HepG2 (cell line): Measurements from ENCODE around the gene OSGIN1. TPM values are rescaled to one million over a fixed set of nuclear protein-coding genes. Genes with fewer than 3 reads are reported as not detected.
A peak's percentile ranks its signal among the peaks of the same experiment; 100 is the strongest.

Source experiments
- ATAC-seq: fragments of 200-7000 bp; cut with Tn5 transposase; 3 replicates; pipeline ENCODE4 v1.9.1; 2020; ENCODE audit warnings: mild to moderate bottlenecking, moderate library complexity
- BruUV-seq: library from RNA; stranded (reverse); fragments of 400-500 nt; replicated peaks from 2 replicates; lab custom pipeline; 2021; lab: Mats Ljungman, UMichigan
- CTCF ChIA-PET: fragments of 300-600 bp; formaldehyde crosslinking; extraction: SDS; loops from one replicate; lab custom pipeline; 2021; ENCODE audit warnings: low total read pairs, inconsistent platforms, low intra/inter-chr PET ratio; lab: Yijun Ruan, JAX
- POLR2A ChIA-PET: fragments of 350-600 bp; sonication (Branson Sonifier 250); formaldehyde crosslinking; loops from one replicate; lab custom pipeline; 2020; ENCODE audit warnings: antibody characterized with exemption, inconsistent platforms; lab: Yijun Ruan, JAX
- DNase-seq: peaks from one replicate; pipeline ENCODE4 v3.0.0-alpha.2; 2015; ENCODE audit warnings: low spot score
- FAIRE-seq: peaks from 3 replicates; lab custom pipeline; 2011; peaks lifted over from hg19 to GRCh38; lab: Jason Lieb, UNC
- H2AFZ ChIP-seq: one replicate; pipeline ENCODE4 v1.6.1; 2011; ENCODE audit warnings: low read length, inconsistent platforms
- H3K27ac ChIP-seq: fragments of 300-600 bp; 3 replicates; pipeline ENCODE4 v1.8.0; 2011; ENCODE audit warnings: mixed run types, mild to moderate bottlenecking, mixed read lengths, low read length, inconsistent platforms; ENCODE audit not compliant: insufficient read depth; ENCODE audit errors: extremely low read length
- H3K27me3 ChIP-seq, 2 experiments: fragments of 200-600 bp in 1 of 2; 2 replicates in 1 of 2; 3 replicates in 1 of 2; pipeline versions ENCODE4 v1.6.0 to v1.8.0; 2011; ENCODE audit warnings: low read length in 2 of 2, mild to moderate bottlenecking in 2 of 2, moderate library complexity in 2 of 2, inconsistent platforms in 1 of 2; ENCODE audit not compliant: insufficient read depth in 2 of 2, control insufficient read depth in 1 of 2
- H3K36me3 ChIP-seq, 2 experiments: fragments of 200-600 bp in 1 of 2; replicated peaks in 1 of 2; 2 replicates in 1 of 2; 3 replicates in 1 of 2; pipeline versions ENCODE4 v1.5.1 to v1.8.0; 2011; ENCODE audit warnings: low read length in 2 of 2, inconsistent platforms in 1 of 2; ENCODE audit not compliant: insufficient read depth in 2 of 2, control insufficient read depth in 1 of 2
- H3K4me1 ChIP-seq: 2 replicates; pipeline ENCODE4 v1.5.1; 2012; ENCODE audit warnings: low read length, inconsistent platforms; ENCODE audit not compliant: insufficient read depth
- H3K4me2 ChIP-seq: 2 replicates; pipeline ENCODE4 v1.6.0; 2011; ENCODE audit warnings: low read depth, low read length, inconsistent platforms
- H3K4me3 ChIP-seq, 3 experiments: fragments of 200-600 bp in 1 of 3; sonication (generic), shearing (Covaris generic) in 1 of 3; replicated peaks in 1 of 3; 2 replicates each; pipeline ENCODE4 v1.5.1; 2011 to 2016; ENCODE audit warnings: low read length in 3 of 3, inconsistent platforms in 2 of 3, low read depth in 2 of 3, mild to moderate bottlenecking in 2 of 3, control low read depth in 1 of 3, mixed read lengths in 1 of 3; ENCODE audit not compliant: insufficient read depth in 1 of 3
- H3K79me2 ChIP-seq: one replicate; pipeline ENCODE4 v1.6.1; 2011; ENCODE audit warnings: low read length, inconsistent platforms; ENCODE audit not compliant: insufficient read depth
- H3K9ac ChIP-seq: 2 replicates; pipeline ENCODE4 v1.6.0; 2011; ENCODE audit warnings: mild to moderate bottlenecking, low read depth, low read length, inconsistent platforms; ENCODE audit not compliant: insufficient read depth
- H3K9me3 ChIP-seq: 2 replicates; pipeline ENCODE4 v1.5.1; 2012; ENCODE audit warnings: mild to moderate bottlenecking, low read length
- H4K20me1 ChIP-seq: 2 replicates; pipeline ENCODE4 v1.6.0; 2011; ENCODE audit warnings: inconsistent platforms, mild to moderate bottlenecking, low read length, moderate library complexity; ENCODE audit not compliant: insufficient read depth
- EED ChIP-seq: sonication (generic); formaldehyde crosslinking; IDR thresholded peaks from 2 replicates; pipeline ENCODE4 v1.5.0; 2020; ENCODE audit warnings: mild to moderate bottlenecking, missing genetic modification reagents
- HNF4A ChIP-seq: sonication (generic); formaldehyde crosslinking; IDR thresholded peaks from 2 replicates; pipeline ENCODE4 v1.4.0; 2020; ENCODE audit warnings: missing genetic modification reagents
- MXD1 ChIP-seq: sonication (generic); formaldehyde crosslinking; IDR thresholded peaks from 2 replicates; pipeline ENCODE4 v1.4.0; 2020; ENCODE audit warnings: mild to moderate bottlenecking, missing genetic modification reagents
- SRY ChIP-seq: sonication (generic); formaldehyde crosslinking; IDR thresholded peaks from 2 replicates; pipeline ENCODE4 v1.8.0; 2022; ENCODE audit warnings: mild to moderate bottlenecking, missing genetic modification reagents
- TBX2 ChIP-seq: sonication (generic); formaldehyde crosslinking; IDR thresholded peaks from 2 replicates; pipeline ENCODE4 v1.5.0; 2020; ENCODE audit warnings: missing genetic modification reagents, mild to moderate bottlenecking, borderline replicate concordance
- TEAD2 ChIP-seq: sonication (generic); formaldehyde crosslinking; IDR thresholded peaks from 2 replicates; pipeline ENCODE4 v1.9.0; 2021; ENCODE audit warnings: missing genetic modification reagents
- WGBS: methylation state at CpG from one replicate; pipeline ENCODE4 v1.1.6; 2017; ENCODE audit warnings: low lambda C conversion rate; 5-methylcytosine and 5-hydroxymethylcytosine counted together
- in situ Hi-C: cut with HindIII; loops from 2 replicates; pipeline ENCODE4 v1.10.0; 2017; ENCODE audit warnings: low pct_unique_long_range_greater_than_20kb; ENCODE audit not compliant: extremely low pct_ligation_motif_present
- intact Hi-C: fragments of 100-400 bp; cut with micrococcal nuclease; formaldehyde crosslinking; loops from one replicate; pipeline ENCODE4 v1.10.0; 2022; ENCODE audit not compliant: unreplicated experiment
- polyA plus RNA-seq, 8 experiments: library from polyadenylated mRNA; depleted of rRNA in 3 of 8; stranded (reverse) in 7 of 8; unstranded in 1 of 8; fragments of >200 nt; fragmentation: Illumina TruSeq in 4 of 8; extraction: Trizol in 4 of 8; gene quantifications; 2 replicates each; pipeline versions ENCODE4 v1.2.1 to v1.2.3, GENCODE V29; 2011 to 2016; ENCODE audit warnings: low read depth in 4 of 8, missing spikeins in 1 of 8, mixed read lengths in 1 of 8; ENCODE audit not compliant: insufficient read depth in 1 of 8
- total RNA-seq, 5 experiments: library from RNA; depleted of rRNA; stranded (reverse); fragments of >200 nt; fragmentation: Illumina TruSeq; extraction: Trizol; gene quantifications; 2 replicates each; pipeline ENCODE4 v1.2.3, GENCODE V29; 2016; ENCODE audit warnings: low read depth in 1 of 5
- TF ChIP-seq, protein P1 (sequence below): fragments of 450-650 bp; IDR thresholded peaks from 2 replicates; pipeline ENCODE4 v1.6.1; 2016
- TF ChIP-seq, protein P2 (sequence below): sonication (generic); formaldehyde crosslinking; IDR thresholded peaks from 2 replicates; pipeline ENCODE4 v1.9.0; 2022; ENCODE audit warnings: missing genetic modification reagents, mild to moderate bottlenecking, borderline replicate concordance
- TF ChIP-seq, protein P3 (sequence below): sonication (generic); formaldehyde crosslinking; IDR thresholded peaks from 2 replicates; pipeline ENCODE4 v1.5.1; 2020; ENCODE audit warnings: mild to moderate bottlenecking, missing genetic modification reagents, moderate library complexity

Gene OSGIN1
- total and polyA plus RNA-seq, 2 of the 13 experiments (the other 11 are each of a cell fraction or from before 2014, with no cell fraction given): 20.5 to 27.1 TPM

- DNase-seq (no peak), FAIRE-seq (no peak), ATAC-seq (peak; percentile 9)
- no TSS peak for BruUV-seq
- intact Hi-C loops: loop anchor here (5.0 kb wide), 2 partner anchors 71 to 936 kb away; partner anchors contain the start of gene SLC38A8
- POLR2A ChIA-PET: interaction anchor here (1.3 kb wide), 1 partner anchor 72 kb away, joined by 4 read pairs; the partner anchor contains the start of gene SLC38A8
- CTCF ChIA-PET: no interaction called here
- H3K27ac ChIP-seq: no peak overlapping the region
- in situ Hi-C loops: loop anchor here (25.0 kb wide), 1 partner anchor 216 kb away; the partner anchor contains the start of genes ADAD2 and TAF1C
- H4K20me1 ChIP-seq: peaks cover 10% of the 10 kb centered on the region; the same call in 1 of the 2 replicates
- H3K79me2 ChIP-seq: no peaks in the 10 kb centered on the region
- H3K4me3 ChIP-seq: peak overlapping the region in 1 of 3 experiments; percentile 13; a peak in 1 of 6 replicates
- WGBS: 14% methylated on average over 19 of the region's 27 CpGs
- peaks cover 17% of the 10 kb centered on the region for H3K4me1 ChIP-seq
- H3K4me2 ChIP-seq: no peak overlapping the region
- H3K9me3 ChIP-seq: no peaks in the 10 kb centered on the region
- H3K27me3 ChIP-seq: peaks cover 5 to 48% of the 10 kb centered on the region in 2 experiments; a peak in 4 of 5 replicates
- no peak overlapping the region for H3K9ac ChIP-seq
- peak; percentile 21; the same call in 1 of the 2 replicates for TF ChIP-seq TBX2
- TF ChIP-seq, protein P1, sequence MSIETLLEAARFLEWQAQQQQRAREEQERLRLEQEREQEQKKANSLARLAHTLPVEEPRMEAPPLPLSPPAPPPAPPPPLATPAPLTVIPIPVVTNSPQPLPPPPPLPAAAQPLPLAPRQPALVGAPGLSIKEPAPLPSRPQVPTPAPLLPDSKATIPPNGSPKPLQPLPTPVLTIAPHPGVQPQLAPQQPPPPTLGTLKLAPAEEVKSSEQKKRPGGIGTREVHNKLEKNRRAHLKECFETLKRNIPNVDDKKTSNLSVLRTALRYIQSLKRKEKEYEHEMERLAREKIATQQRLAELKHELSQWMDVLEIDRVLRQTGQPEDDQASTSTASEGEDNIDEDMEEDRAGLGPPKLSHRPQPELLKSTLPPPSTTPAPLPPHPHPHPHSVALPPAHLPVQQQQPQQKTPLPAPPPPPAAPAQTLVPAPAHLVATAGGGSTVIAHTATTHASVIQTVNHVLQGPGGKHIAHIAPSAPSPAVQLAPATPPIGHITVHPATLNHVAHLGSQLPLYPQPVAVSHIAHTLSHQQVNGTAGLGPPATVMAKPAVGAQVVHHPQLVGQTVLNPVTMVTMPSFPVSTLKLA: 0 out of 2 replicates have a peak, but pooled peaks have one; percentile 16
- peak; percentile 19; the same call in 1 of the 2 replicates for TF ChIP-seq HNF4A
- 0 out of 2 replicates have a peak, but pooled peaks have one; percentile 22 for TF ChIP-seq EED
- TF ChIP-seq, protein P2, sequence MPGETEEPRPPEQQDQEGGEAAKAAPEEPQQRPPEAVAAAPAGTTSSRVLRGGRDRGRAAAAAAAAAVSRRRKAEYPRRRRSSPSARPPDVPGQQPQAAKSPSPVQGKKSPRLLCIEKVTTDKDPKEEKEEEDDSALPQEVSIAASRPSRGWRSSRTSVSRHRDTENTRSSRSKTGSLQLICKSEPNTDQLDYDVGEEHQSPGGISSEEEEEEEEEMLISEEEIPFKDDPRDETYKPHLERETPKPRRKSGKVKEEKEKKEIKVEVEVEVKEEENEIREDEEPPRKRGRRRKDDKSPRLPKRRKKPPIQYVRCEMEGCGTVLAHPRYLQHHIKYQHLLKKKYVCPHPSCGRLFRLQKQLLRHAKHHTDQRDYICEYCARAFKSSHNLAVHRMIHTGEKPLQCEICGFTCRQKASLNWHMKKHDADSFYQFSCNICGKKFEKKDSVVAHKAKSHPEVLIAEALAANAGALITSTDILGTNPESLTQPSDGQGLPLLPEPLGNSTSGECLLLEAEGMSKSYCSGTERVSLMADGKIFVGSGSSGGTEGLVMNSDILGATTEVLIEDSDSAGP (CRISPR knock-in tag): peak; percentile 26; the same call in 1 of the 2 replicates
- no peak for TF ChIP-seq TEAD2 (CRISPR knock-in tag)
- TF ChIP-seq MXD1 (CRISPR knock-in tag): no peak
- 0 out of 2 replicates have a peak, but pooled peaks have one; percentile 61 for TF ChIP-seq SRY (CRISPR knock-in tag)
- TF ChIP-seq, protein P3, sequence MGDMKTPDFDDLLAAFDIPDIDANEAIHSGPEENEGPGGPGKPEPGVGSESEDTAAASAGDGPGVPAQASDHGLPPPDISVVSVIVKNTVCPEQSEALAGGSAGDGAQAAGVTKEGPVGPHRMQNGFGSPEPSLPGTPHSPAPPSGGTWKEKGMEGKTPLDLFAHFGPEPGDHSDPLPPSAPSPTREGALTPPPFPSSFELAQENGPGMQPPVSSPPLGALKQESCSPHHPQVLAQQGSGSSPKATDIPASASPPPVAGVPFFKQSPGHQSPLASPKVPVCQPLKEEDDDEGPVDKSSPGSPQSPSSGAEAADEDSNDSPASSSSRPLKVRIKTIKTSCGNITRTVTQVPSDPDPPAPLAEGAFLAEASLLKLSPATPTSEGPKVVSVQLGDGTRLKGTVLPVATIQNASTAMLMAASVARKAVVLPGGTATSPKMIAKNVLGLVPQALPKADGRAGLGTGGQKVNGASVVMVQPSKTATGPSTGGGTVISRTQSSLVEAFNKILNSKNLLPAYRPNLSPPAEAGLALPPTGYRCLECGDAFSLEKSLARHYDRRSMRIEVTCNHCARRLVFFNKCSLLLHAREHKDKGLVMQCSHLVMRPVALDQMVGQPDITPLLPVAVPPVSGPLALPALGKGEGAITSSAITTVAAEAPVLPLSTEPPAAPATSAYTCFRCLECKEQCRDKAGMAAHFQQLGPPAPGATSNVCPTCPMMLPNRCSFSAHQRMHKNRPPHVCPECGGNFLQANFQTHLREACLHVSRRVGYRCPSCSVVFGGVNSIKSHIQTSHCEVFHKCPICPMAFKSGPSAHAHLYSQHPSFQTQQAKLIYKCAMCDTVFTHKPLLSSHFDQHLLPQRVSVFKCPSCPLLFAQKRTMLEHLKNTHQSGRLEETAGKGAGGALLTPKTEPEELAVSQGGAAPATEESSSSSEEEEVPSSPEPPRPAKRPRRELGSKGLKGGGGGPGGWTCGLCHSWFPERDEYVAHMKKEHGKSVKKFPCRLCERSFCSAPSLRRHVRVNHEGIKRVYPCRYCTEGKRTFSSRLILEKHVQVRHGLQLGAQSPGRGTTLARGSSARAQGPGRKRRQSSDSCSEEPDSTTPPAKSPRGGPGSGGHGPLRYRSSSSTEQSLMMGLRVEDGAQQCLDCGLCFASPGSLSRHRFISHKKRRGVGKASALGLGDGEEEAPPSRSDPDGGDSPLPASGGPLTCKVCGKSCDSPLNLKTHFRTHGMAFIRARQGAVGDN: peak; percentile 20; the same call in 1 of the 2 replicates
- H2AFZ ChIP-seq: no peak overlapping the region
- H3K36me3 ChIP-seq: no peaks in the 10 kb centered on the region
These were observed 18.4 kb downstream of the OSGIN1 start for GRCh38 chr16:83971165-83972130.
